ENCODE measurements around the gene LRP2.

The LRP2 gene

GRCh38 chr2:169301596-169302335, 60.6 kb downstream of the LRP2 start:
- TF ChIP-seq ZNF513 (tag by site-specific recombination; IDR thresholded peaks at IDR 0.05) (no peak), ZNF169 (tag by site-specific recombination; IDR thresholded peaks at IDR 0.05) (no peak), ZNF707 (tag by site-specific recombination; IDR thresholded peaks at IDR 0.05) (no peak), GLIS2 (tag by site-specific recombination; IDR thresholded peaks at IDR 0.05) (no peak), HOXD13 (CRISPR knock-in tag; IDR thresholded peaks at IDR 0.05; ENCODE audit: borderline replicate concordance) (no peak)
- no peaks in the 10 kb centered on the region for H3K9me3 ChIP-seq (ENCODE audit: control insufficient read depth, insufficient read depth, low read depth, low read length)
- H3K4me3 ChIP-seq (ENCODE audit: low read depth, low read length), result no peak overlapping the region
- ChIA-PET CTCF (interaction anchor here (0.6 kb wide), 5 partner anchors 10 to 353 kb away, joined by 3 to 4 read pairs (median 3); no protein-coding TSS in a partner anchor), POLR2A (interaction anchor here (0.6 kb wide), 1 partner anchor 72 kb away, joined by 3 read pairs; no protein-coding TSS in a partner anchor)
- H3K36me3 ChIP-seq (ENCODE audit: control insufficient read depth in 2 of 2, insufficient read depth in 1 of 2, low read length in 2 of 2), result peaks cover 0 to 4% of the 10 kb centered on the region in 2 experiments; a peak in 2 of 3 replicates
- H3K27ac ChIP-seq (ENCODE audit: extremely low read depth, low read depth, low read length), result no peak overlapping the region
- no peaks in the 10 kb centered on the region for H3K4me1 ChIP-seq (ENCODE audit: control insufficient read depth, insufficient read depth, low read length)

- Histone ChIP-seq H3K4me1 (ENCODE audit: control insufficient read depth, insufficient read depth, low read length) (no peaks in the 10 kb centered on the region), H3K36me3 (ENCODE audit: control insufficient read depth in 2 of 2, insufficient read depth in 1 of 2, low read length in 2 of 2) (peaks cover 0 to 4% of the 10 kb centered on the region in 2 experiments; a peak in 1 of 3 replicates), H3K4me3 (ENCODE audit: low read depth, low read length) (no peak overlapping the region), H3K9me3 (ENCODE audit: control insufficient read depth, insufficient read depth, low read depth, low read length) (no peaks in the 10 kb centered on the region), H3K27ac (ENCODE audit: extremely low read depth, low read depth, low read length) (no peak overlapping the region)
- TF ChIP-seq IKZF3 (tag by site-specific recombination; IDR thresholded peaks at IDR 0.05) (no peak), GLI4 (tag by site-specific recombination; IDR thresholded peaks at IDR 0.05) (no peak), ZNF580 (tag by site-specific recombination; IDR thresholded peaks at IDR 0.05) (no peak), PRDM6 (tag by site-specific recombination; IDR thresholded peaks at IDR 0.05) (0 out of 2 replicates have a peak, but pooled peaks have one; percentile 26), ZBTB26 (tag by site-specific recombination; optimal IDR thresholded peaks at IDR 0.05) (no peak)
- POLR2A ChIA-PET, result interaction anchor here (0.6 kb wide), 1 partner anchor 71 kb away, joined by 3 read pairs; no protein-coding TSS in a partner anchor
- CTCF ChIA-PET, result interaction anchor here (0.6 to 0.7 kb wide), 5 partner anchors 9 to 169 kb away, joined by 3 to 4 read pairs (median 3); no protein-coding TSS in a partner anchor
These were observed 61.5 kb downstream of the LRP2 start for GRCh38 chr2:169300636-169301530.

GRCh38 chr2:169298007-169298406, 64.3 kb downstream of the LRP2 start:
- Histone ChIP-seq H3K36me3 (ENCODE audit: control insufficient read depth in 2 of 2, insufficient read depth in 1 of 2, low read length in 2 of 2) (no peaks in the 10 kb centered on the region), H3K4me1 (ENCODE audit: control insufficient read depth, insufficient read depth, low read length) (no peaks in the 10 kb centered on the region), H3K9me3 (ENCODE audit: control insufficient read depth, insufficient read depth, low read depth, low read length) (no peaks in the 10 kb centered on the region), H3K4me3 (ENCODE audit: low read depth, low read length) (no peak overlapping the region), H3K27ac (ENCODE audit: extremely low read depth, low read depth, low read length) (no peak overlapping the region)
- TF ChIP-seq ZNF248 (tag by site-specific recombination; IDR thresholded peaks at IDR 0.05), result no peak
- peak; percentile 66 for TF ChIP-seq ZNF513 (tag by site-specific recombination; IDR thresholded peaks at IDR 0.05)
- ChIA-PET POLR2A (no interaction called here), CTCF (no interaction called here)

All from HEK293 (cell line).